ENCODE results near the gene SORCS2.

DNA sequence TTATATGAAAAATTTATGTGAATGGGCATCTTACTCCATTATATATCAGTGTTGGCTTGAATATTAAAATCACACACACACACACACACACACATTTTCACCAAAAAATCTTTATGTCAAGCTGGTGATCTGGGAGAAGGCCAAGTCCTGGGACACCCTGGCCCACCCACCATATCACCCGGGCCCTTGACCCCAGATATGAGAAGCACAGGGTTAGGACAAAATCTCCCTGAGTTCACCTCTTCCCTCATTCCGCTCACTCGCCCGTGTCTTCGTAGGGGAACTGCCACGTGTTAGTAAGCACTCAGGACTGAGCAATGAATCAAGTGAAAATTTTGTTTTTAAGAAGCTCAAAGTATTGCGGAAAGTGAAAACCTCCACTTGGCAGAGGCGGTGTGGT, 346.2 kb downstream of the SORCS2 start:
- TF ChIP-seq, protein P1, sequence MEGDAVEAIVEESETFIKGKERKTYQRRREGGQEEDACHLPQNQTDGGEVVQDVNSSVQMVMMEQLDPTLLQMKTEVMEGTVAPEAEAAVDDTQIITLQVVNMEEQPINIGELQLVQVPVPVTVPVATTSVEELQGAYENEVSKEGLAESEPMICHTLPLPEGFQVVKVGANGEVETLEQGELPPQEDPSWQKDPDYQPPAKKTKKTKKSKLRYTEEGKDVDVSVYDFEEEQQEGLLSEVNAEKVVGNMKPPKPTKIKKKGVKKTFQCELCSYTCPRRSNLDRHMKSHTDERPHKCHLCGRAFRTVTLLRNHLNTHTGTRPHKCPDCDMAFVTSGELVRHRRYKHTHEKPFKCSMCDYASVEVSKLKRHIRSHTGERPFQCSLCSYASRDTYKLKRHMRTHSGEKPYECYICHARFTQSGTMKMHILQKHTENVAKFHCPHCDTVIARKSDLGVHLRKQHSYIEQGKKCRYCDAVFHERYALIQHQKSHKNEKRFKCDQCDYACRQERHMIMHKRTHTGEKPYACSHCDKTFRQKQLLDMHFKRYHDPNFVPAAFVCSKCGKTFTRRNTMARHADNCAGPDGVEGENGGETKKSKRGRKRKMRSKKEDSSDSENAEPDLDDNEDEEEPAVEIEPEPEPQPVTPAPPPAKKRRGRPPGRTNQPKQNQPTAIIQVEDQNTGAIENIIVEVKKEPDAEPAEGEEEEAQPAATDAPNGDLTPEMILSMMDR (IDR thresholded peaks at IDR 0.05): no peak
- TF ChIP-seq POLR2AphosphoS5 (IDR thresholded peaks at IDR 0.05): no peak

Data from prostate gland (tissue), 2 donors.